Activated CD4-positive, CD25-positive, alpha-beta regulatory T cell (primary cell): ENCODE data around the gene PRODH.
"Not testable (repeated sequence)": the region's sequence is repeated elsewhere in the genome, so short reads cannot be mapped to it uniquely, and the experiment has no call there.

ENCODE experiments used
- DNase-seq, 4 experiments: peaks; one replicate each; lab custom pipeline; 2025; lab: John Stamatoyannopoulos, UW

The PRODH gene

GRCh38 chr22:18935889-18936529, at the start of gene PRODH:
Gene PRODH (minus strand): TSS chr22:18936293. CDS start chr22:18936287, 6 bp downstream.
- no peak for DNase-seq

DNA sequence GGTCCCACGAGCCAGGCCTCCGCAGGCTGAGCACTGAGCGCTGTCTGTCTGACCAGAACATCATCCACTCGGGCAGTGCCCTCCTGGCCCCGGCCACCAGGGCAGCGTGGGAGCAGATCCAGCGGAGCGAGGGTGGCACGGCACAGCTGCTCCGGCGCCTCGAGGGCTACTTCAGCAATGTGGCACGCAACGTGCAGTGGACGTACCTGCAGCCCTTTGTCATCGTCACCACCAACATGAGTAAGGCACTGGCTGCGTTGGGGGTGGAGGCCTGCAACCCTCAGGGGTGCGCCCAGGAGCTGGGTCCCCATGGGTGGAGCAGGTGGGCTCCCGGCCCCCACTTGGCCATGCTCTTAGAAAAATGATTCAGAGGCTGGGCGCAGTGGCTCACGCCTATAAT, 49.7 kb upstream of the PRODH start:
- no peak for DNase-seq

DNA sequence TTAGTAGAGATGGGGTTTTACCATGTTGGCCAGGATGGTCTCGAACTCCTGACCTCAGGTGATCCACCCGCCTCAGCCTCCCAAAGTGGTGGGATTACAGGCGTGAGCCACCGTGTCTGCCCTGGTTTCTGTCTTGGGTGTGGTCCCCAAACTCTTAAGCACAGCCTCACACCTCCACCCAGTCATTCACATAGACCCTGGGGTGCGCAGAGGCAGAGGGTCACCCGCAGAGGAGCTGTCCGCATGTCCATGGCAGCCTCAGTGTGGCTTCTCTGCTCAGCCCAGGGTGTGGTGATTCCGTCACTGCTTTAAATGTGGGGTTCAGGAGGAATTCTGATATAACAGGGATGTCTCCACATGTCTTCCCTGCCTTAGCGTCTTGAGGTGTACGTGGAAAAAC, 48.5 kb upstream of the PRODH start:
- DNase-seq: no peak

GRCh38 chr22:18983120-18983651, 47.1 kb upstream of the PRODH start:
- no peak for DNase-seq

DNA sequence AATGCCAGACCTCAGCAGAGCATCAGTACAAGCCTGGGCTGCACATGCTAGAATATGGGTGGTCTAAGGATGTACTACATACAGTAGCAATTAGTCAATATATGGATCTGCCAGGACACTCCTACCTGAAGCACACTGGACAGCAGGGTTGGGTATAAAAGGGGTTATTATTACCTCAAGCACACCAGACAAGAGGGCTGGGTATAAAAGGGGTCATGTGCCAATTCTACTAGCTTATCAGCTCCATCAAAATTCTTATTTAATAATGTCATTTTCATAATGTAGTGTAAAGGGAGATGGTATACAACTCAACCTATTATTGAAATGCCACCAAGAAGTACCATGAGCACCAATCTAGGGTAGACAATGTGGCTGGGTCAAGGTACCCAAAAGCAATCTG, 44.7 kb upstream of the PRODH start:
- DNase-seq: no peak

DNA sequence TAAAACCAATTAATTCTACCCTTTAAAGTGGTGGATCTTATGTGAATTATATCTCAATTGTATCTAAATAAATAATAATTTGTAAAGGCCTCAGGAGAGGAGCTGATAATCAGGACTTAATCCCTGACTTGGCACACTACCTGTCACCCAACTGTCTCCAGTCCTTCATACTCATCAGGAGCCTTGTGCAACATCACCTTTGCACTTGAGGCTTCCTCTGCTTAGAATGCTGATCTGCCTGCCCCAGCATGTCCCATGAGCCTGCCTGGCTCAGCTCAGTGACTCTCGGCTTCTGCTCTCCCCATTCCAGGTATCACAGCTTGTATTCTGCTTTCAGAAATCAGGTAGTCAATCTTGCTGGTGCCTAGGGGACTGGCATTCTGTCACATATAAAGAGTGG, 43.9 kb upstream of the PRODH start:
- DNase-seq: no peak

- DNase-seq: no peak
Observed at GRCh38 chr22:18978506-18978905, 42.4 kb upstream of the PRODH start.

DNA sequence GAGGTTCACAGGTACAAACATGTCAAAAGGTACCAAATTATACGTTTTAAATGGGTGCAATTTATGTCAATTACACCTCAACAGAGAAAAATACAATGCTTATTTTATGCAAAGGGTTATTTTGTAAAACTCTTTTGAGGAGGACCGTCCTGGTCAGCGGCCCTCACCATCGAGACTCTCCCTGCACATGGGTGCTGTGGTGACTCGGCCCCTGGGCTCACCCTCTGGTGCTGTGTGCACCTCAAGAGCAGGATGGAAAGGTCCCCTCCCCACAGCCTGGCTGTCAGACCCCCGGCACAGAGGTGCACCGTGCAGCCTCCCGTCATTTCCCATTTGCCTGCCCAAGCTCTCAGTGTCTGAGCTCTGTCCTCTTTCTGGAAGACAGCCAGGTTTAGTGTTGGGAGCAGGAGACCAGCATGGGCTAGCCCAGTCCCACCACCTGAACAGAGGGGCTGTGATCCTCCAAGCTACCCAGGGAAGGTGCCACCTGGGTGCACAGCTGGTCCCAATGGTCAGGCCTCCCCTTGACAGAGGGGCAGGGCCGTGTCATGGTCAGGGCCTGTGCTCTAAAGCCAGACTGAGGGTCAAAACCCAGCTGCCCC, 41.8 kb upstream of the PRODH start:
- no peak for DNase-seq

GRCh38 chr22:18976197-18976751, 40.2 kb upstream of the PRODH start:
- DNase-seq: no peak

GRCh38 chr22:18975434-18976196, 39.5 kb upstream of the PRODH start:
- DNase-seq: no peak

DNA sequence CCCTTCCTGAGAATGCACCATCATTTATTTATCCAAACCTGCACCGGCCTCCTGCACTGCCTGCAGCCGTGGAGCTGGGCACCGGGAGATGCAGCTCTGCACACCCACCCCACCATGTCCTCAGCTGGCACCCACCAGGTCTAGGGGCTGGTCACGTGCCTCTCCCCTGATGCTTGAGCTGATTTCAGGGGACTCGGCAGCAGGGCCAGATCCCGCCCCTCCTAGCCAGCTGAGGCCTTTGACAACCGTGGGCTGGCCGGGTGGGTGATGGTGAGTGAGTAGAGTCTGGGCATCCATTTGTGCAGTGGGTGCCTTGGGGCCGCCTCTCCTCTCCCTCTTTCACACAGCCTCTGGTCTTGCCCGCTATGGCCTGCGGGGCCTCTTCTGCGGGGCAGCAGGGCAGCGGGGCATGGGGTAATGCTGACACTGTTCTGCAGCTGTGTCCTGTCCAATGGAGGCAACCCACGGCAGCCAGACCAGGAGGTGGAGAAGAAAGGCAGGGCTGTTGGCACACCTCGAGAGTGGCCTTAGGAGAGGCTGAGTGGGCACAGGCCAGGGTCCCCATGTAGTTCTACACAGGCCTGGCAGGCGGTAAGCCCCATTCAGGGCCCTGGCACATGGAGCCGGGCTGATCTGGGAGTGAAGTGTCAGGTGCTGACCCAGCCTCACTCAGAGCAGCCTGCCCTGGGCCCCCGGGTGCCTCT, 38.5 kb upstream of the PRODH start:
- DNase-seq: no peak

- no peak for DNase-seq
Observed at GRCh38 chr22:18973264-18974031, 37.4 kb upstream of the PRODH start.

DNA sequence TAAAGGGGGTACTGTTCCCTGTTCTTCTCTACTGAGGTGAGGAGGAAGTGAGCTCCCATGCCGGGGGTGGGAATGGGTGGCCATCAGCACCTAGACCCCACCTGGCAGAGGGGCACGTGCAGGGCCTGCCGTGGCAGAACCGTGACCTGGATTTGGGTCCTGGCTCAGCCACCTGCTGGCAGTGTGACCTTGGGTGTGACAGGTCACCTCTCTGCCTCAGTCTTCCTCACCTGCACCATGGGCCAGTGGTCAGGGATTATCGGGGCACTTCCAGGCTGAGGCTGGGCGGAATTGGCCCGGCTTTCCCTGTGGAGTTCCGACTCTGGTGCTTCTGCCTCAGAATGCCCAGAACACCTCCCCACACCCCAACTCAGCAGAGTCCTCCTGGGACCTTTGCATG, 36.5 kb upstream of the PRODH start:
- not testable (repeated sequence) for DNase-seq

DNA sequence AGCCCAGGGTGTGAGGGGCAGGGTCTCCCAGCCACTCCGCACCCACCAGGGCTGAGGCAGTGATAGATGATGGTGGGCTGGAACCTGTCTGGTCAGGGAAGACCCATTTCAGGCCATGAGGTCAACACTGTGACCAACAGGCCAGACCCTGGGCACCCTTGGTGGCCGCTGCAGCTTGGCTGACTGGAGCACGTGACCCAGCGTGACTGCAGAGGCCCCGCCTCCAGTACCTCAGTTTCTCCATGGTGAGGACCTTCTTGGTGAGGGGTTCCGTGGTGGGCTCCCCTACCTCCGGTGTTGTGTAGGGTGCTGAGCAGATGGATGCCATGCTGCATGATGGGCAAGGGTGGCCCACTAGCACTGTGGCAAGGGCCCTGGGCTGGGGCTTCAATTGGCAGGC, 35.9 kb upstream of the PRODH start:
- DNase-seq: not testable (repeated sequence)

- no peak for DNase-seq
Observed at GRCh38 chr22:18971321-18971751, 35.2 kb upstream of the PRODH start.

DNA sequence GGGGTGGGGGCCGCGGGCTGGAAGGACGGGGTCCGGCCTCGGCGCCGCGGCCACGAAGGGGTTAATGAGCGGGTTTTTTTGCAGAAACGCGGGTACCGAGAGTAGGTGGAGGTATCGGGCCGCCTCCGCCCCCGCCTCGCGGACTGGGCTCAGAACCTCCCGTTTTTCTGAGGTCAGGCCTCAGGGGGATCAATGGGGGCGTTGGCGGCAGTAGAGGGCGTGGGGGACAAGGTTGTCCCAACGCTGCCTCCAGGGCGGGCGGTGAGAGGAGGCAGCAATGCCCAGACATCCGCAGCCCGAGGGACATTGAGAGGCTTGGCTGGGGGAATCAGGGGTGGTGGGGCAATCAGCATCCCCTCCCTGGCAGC, 34.8 kb upstream of the PRODH start:
- DNase-seq: no peak

DNA sequence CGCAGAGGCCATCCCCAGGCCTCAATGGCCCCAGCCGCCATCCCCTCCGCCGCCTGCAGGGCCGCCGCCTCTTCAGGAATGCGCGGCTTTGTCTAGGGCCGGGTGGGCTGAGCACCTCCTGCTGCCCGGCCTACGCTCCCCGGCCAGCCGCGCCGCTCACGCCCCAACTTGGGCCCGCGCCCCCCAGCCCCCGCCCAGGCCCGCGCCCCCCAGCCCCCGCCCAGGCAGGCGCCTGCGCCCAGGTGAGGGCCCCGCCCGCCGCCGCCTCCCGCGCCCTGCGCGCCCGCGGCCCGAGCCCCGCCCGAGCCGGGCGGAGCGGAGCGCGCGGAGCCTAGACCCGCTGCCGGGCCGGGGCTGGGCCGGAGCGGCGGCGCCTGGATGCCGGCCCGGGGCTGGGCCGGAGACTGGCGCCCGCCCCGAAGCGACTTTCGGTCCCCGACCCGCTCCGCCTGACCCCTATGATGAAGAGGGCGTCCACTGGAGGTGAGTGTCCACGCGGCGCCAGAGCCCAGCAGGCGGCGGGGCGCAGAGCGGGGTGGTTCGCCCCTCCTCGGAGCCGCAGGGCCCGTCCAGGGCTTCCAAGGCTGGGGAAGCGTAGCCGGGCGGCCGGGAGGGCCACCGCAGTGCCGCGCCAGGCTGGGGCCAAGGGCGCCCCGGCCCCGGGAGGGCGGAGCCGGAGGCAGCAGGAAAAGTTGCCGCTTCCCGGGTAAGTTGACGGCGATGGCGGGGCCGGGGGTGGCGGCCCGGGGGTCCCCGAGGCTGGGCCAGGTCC, 34.3 kb upstream of the PRODH start:
- DNase-seq: no peak

DNA sequence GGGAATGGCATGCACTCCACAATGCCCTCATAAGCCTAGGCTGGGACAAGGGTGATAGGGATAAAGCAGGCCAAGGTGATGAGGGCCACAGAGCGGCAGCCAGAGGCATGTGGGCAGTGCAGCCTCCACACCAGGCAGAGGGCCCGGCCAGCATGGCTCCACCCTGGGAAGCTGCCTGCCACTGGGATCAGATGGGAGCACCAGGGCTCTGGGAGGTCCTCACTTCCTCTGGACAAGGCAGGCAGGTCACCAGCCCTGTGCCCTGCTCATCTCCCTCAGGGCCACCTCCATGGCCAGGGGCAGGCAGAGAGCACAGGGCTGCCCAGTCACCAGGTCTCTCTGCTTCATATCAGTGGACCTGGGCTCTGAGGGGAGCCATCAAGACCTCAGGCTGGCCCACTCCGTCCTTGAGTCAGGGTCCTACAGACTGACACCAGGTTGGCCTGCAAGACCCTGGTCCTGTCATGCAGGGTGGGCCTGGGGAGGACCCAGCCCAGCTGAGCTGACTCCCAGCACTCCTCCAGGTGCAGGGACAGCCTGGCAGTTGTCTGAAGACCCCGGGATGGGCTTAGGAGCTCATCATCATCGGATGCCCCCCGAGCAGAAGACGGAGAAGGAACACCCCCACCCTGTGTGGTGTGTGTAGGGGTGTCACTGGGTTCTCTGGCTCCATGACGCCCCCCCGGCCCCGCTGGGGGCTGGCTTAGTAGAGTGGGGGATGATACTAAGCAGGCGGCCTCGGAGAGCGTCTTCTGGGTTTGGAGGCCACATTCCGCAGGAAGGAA, 33.3 kb upstream of the PRODH start:
- not testable (repeated sequence) for DNase-seq

DNA sequence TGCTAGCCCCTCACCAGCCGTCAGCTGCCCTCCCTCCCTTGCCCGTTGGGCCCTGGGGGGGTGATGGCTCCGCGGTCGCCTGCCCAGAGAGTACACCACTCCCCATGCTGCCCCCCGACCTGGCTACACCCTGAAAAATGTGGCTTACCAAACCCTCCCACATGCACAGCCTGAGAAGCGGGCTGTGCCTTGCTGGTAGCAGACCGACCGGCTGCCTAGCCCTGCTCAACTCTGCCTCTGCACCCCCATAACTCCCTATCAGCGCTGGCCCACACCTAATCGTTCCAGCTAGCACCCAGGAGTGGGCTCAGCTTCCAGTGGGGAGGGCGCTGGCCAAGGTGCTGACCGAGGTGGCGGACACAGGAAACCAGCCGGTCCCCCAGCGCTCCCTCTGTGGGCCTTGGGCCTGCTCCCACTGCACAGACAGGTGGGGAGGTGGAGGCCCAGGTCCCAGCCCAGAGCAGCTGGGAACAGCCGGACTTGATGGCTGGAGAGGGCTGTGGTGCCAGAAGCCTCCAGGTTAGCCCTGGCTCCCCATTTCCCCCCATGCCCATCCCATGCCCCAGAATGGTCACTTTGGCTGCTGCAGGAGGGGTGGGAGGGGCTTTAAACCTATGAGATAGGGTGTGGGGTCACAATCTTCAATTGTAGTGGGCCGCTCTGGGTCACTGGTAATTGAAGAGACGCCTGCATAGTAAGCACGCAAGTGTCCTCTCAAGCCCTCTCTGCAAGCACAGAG, 32.1 kb upstream of the PRODH start:
- DNase-seq: no peak
